Suprapubic skin (tissue), 4 donors: ENCODE results near the gene LIMA1. TPM values are rescaled to one million over a fixed set of nuclear protein-coding genes. Genes with fewer than 3 reads are reported as not detected.
A peak's percentile ranks its signal among the peaks of the same experiment; 100 is the strongest.

Experiments used
- DNase-seq, 2 donors: peaks; one replicate each; pipeline ENCODE4 v3.0.0-alpha.2; 2019; ENCODE audit warnings: low spot score in 2 of 2
- H3K27ac ChIP-seq: fragments of 200-600 bp; sonication (generic); one replicate; pipeline ENCODE4 v1.5.1; 2019
- H3K27me3 ChIP-seq: fragments of 200-600 bp; sonication (generic); one replicate; pipeline ENCODE4 v1.5.1; 2019
- H3K36me3 ChIP-seq: fragments of 200-600 bp; sonication (generic); one replicate; pipeline ENCODE4 v1.5.1; 2019
- H3K4me1 ChIP-seq: fragments of 200-600 bp; sonication (generic); one replicate; pipeline ENCODE4 v1.5.1; 2019
- H3K4me3 ChIP-seq: fragments of 200-600 bp; sonication (generic); one replicate; pipeline ENCODE4 v1.5.1; 2019; ENCODE audit warnings: mild to moderate bottlenecking
- H3K9me3 ChIP-seq: fragments of 200-600 bp; sonication (generic); one replicate; pipeline ENCODE4 v1.5.1; 2019
- EP300 ChIP-seq: sonication (generic); formaldehyde crosslinking; IDR thresholded peaks from one replicate; pipeline ENCODE4 v1.6.1; 2017; ENCODE audit warnings: antibody characterized with exemption
- POLR2A ChIP-seq, 2 donors: fragments of 450-650 bp; IDR thresholded peaks; one replicate each; pipeline ENCODE4 v1.6.1; 2017; ENCODE audit warnings: antibody characterized with exemption in 2 of 2, mild to moderate bottlenecking in 2 of 2, moderate library complexity in 2 of 2
- POLR2AphosphoS5 ChIP-seq, 3 donors: sonication (generic); formaldehyde crosslinking; IDR thresholded peaks; one replicate each; pipeline ENCODE4 v1.6.1; 2017; ENCODE audit warnings: antibody characterized with exemption in 3 of 3
- WGBS: methylation state at CpG from one replicate; pipeline ENCODE4 v1.1.5; 2018; 5-methylcytosine and 5-hydroxymethylcytosine counted together
- total RNA-seq, 4 donors: library from RNA; depleted of rRNA; stranded (reverse); fragments of >200 nt; gene quantifications; one replicate each; pipeline ENCODE4 v1.1.0, GENCODE V29; 2016
- TF ChIP-seq, protein P1 (sequence below), 2 donors: fragments of 200-600 bp in 1 of 2; fragments of 450-650 bp in 1 of 2; sonication (generic) in 1 of 2; IDR thresholded peaks; one replicate each; pipeline ENCODE4 v1.5.1; 2016 to 2019; ENCODE audit warnings: antibody characterized with exemption in 2 of 2, mild to moderate bottlenecking in 1 of 2, moderate library complexity in 1 of 2

The LIMA1 gene
- total RNA-seq, 4 donors from 2014 or later = 66.6 to 105 (median 89.6) TPM

DNA sequence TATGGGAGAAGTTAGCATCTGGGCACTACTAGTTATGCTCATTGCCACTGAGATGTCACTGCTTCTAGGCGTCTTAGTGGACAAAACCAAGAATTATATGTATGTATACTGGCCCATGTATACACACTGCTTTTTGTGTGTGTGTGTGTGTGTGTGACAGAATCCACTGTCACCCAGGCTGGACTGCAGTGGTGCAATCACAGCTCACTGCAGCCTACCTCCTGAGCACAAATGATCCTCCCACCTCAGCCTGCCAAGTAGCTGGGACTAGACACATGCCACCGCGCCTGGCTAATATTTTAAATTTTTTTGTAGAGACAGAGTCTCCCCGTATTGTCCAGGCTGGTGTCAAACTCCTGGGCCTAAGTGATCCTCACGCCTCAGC is 25.2 kb downstream of the LIMA1 start:
- H3K4me3 ChIP-seq = no peak overlapping the region

GRCh38 chr12:50257236-50258166 is 25.8 kb downstream of the LIMA1 start:
- H3K9me3 ChIP-seq = no peaks in the 10 kb centered on the region
- peaks cover 54% of the 10 kb centered on the region for H3K4me1 ChIP-seq
- H3K27me3 ChIP-seq = no peaks in the 10 kb centered on the region
- 33% methylated on average over 6 of the region's 6 CpGs for WGBS
- no peaks in the 10 kb centered on the region for H3K36me3 ChIP-seq
- TF ChIP-seq EP300 = no peak
- TF ChIP-seq POLR2A (IDR thresholded peaks at IDR 0.05) = no peak
- no peak for TF ChIP-seq POLR2AphosphoS5 (IDR thresholded peaks at IDR 0.05)
- TF ChIP-seq, protein P1, sequence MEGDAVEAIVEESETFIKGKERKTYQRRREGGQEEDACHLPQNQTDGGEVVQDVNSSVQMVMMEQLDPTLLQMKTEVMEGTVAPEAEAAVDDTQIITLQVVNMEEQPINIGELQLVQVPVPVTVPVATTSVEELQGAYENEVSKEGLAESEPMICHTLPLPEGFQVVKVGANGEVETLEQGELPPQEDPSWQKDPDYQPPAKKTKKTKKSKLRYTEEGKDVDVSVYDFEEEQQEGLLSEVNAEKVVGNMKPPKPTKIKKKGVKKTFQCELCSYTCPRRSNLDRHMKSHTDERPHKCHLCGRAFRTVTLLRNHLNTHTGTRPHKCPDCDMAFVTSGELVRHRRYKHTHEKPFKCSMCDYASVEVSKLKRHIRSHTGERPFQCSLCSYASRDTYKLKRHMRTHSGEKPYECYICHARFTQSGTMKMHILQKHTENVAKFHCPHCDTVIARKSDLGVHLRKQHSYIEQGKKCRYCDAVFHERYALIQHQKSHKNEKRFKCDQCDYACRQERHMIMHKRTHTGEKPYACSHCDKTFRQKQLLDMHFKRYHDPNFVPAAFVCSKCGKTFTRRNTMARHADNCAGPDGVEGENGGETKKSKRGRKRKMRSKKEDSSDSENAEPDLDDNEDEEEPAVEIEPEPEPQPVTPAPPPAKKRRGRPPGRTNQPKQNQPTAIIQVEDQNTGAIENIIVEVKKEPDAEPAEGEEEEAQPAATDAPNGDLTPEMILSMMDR (IDR thresholded peaks at IDR 0.05) = no peak
- DNase-seq = no peak
- H3K27ac ChIP-seq = peak overlapping the region; percentile 83
- H3K4me3 ChIP-seq = no peak overlapping the region

More for the DNA sequence above, 25.2 kb downstream of the LIMA1 start:
- H3K4me1 ChIP-seq = peaks cover 52% of the 10 kb centered on the region
- no peaks in the 10 kb centered on the region for H3K36me3 ChIP-seq
- H3K27ac ChIP-seq = peak overlapping the region; percentile 83
- H3K9me3 ChIP-seq = no peaks in the 10 kb centered on the region
- 45% methylated on average over 5 of the region's 5 CpGs for WGBS
- H3K27me3 ChIP-seq = no peaks in the 10 kb centered on the region
- TF ChIP-seq, protein P1 (IDR thresholded peaks at IDR 0.05) = no peak
- peak in 1 of 3 donors; percentile 44 for TF ChIP-seq POLR2AphosphoS5 (IDR thresholded peaks at IDR 0.05)
- DNase-seq = peak in 1 of 2 donors; percentile 76

DNA sequence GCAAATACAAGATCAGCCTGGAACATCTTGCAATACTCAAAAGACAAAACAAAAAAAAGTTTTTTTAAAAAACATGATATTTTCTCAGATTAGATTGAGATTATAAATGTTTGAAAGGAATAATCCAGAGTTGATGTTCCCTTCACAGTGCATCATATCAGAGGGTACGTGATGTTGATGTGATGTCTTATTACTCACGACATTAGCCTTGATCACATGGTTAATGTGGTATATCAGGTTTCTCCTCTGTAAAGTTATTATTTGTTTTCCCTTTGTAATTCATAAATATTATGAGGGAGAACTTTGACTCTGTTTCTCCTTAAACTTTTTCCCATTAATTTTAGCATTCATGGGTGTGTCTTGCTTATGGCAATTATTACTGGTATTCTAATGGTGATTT is 26.6 kb downstream of the LIMA1 start:
- TF ChIP-seq POLR2A (IDR thresholded peaks at IDR 0.05) (no peak), EP300 (no peak)
- H3K4me1 ChIP-seq = peaks cover 60% of the 10 kb centered on the region
- H3K9me3 ChIP-seq = no peaks in the 10 kb centered on the region
- no peaks in the 10 kb centered on the region for H3K27me3 ChIP-seq
- DNase-seq = no peak
- no peak overlapping the region for H3K27ac ChIP-seq
- H3K36me3 ChIP-seq = no peaks in the 10 kb centered on the region
- H3K4me3 ChIP-seq = no peak overlapping the region
- WGBS = 70% methylated on average over 2 of the region's 2 CpGs

GRCh38 chr12:50252977-50253602 is 30.2 kb downstream of the LIMA1 start:
- Histone ChIP-seq H3K27ac (no peak overlapping the region), H3K36me3 (no peaks in the 10 kb centered on the region), H3K9me3 (no peaks in the 10 kb centered on the region), H3K27me3 (no peaks in the 10 kb centered on the region), H3K4me3 (no peak overlapping the region), H3K4me1 (peaks cover 69% of the 10 kb centered on the region)
- WGBS = 77% methylated on average over 6 of the region's 6 CpGs
- no peak for DNase-seq
- TF ChIP-seq POLR2AphosphoS5 (IDR thresholded peaks at IDR 0.05) = no peak
- TF ChIP-seq, protein P1 (IDR thresholded peaks at IDR 0.05) = no peak
- TF ChIP-seq EP300 = no peak
- no peak for TF ChIP-seq POLR2A (IDR thresholded peaks at IDR 0.05)

DNA sequence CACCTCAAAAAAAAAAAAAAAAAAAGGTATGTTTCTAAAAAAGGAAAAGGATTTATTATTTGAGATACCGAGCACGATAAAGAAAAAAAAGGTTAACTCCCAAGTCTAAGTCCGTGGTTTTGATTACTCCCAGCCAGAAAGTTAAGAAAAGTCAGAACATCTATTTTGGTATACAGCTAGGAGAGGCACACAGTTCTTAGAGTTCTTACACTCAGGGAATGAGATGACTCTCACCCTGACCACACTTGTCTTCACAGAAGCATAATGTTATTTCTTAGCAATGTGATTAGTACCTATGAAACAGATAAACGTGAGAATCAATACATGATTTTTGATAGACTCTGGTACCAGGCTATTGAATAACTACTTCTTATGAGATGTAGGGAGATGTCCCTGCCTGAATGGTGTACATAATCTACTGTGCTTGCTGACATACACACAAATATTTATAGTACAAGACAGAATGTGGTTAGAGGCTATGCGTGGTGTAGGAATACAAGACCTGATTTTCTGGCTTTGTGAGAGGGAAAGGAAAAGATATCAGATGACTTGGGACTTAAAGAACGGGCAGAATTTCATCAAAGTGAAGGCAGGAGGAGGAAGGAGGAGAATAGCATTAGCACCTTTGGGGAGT is 31.6 kb downstream of the LIMA1 start:
- DNase-seq = no peak
- no peak overlapping the region for H3K4me3 ChIP-seq
- WGBS = 43% methylated on average over 6 of the region's 6 CpGs
- H3K36me3 ChIP-seq = no peaks in the 10 kb centered on the region
- no peaks in the 10 kb centered on the region for H3K9me3 ChIP-seq
- H3K27ac ChIP-seq = peak overlapping the region; percentile 76
- no peaks in the 10 kb centered on the region for H3K27me3 ChIP-seq
- H3K4me1 ChIP-seq = peaks cover 67% of the 10 kb centered on the region
- TF ChIP-seq POLR2A (IDR thresholded peaks at IDR 0.05) (no peak), POLR2AphosphoS5 (IDR thresholded peaks at IDR 0.05) (no peak), EP300 (no peak)
- TF ChIP-seq, protein P1 (IDR thresholded peaks at IDR 0.05) = no peak
